Kasumi-1 (cell line): ENCODE results near the gene ARGLU1.

Experiments
- DNase-seq, 2 experiments: peaks; one replicate each; lab custom pipeline; 2025; lab: John Stamatoyannopoulos, UW

ARGLU1 gene

GRCh38 chr13:106524108-106524507 lies 43.8 kb downstream of the ARGLU1 start:
- DNase-seq, result no peak

- DNase-seq, result no peak
These were observed 44.4 kb downstream of the ARGLU1 start for GRCh38 chr13:106523576-106523975.

- DNase-seq, result no peak
These were observed 44.9 kb downstream of the ARGLU1 start for GRCh38 chr13:106522898-106523525.

- no peak for DNase-seq
These were observed 45.7 kb downstream of the ARGLU1 start for GRCh38 chr13:106522112-106522705.

- DNase-seq, result no peak
These were observed 46.7 kb downstream of the ARGLU1 start for GRCh38 chr13:106521095-106521799.

GRCh38 chr13:106520251-106521054 lies 47.5 kb downstream of the ARGLU1 start:
- DNase-seq, result peak; percentile 37 to 38

GRCh38 chr13:106518512-106518911 lies 49.4 kb downstream of the ARGLU1 start:
- no peak for DNase-seq

GRCh38 chr13:106517109-106517847 lies 50.7 kb downstream of the ARGLU1 start:
- no peak for DNase-seq

- DNase-seq, result no peak
These were observed 52.2 kb downstream of the ARGLU1 start for GRCh38 chr13:106515635-106516254.

GRCh38 chr13:106514928-106515634 lies 52.9 kb downstream of the ARGLU1 start:
- DNase-seq, result no peak

- DNase-seq, result no peak
These were observed 54.6 kb downstream of the ARGLU1 start for GRCh38 chr13:106513025-106513983.

GRCh38 chr13:106507560-106508274 lies 60.2 kb downstream of the ARGLU1 start:
- DNase-seq, result peak in 1 of 2 experiments; percentile 6

- no peak for DNase-seq
These were observed 61.7 kb downstream of the ARGLU1 start for GRCh38 chr13:106506286-106506685.

- DNase-seq, result no peak
These were observed 62.2 kb downstream of the ARGLU1 start for GRCh38 chr13:106505732-106506131.

GRCh38 chr13:106505295-106505694 lies 62.6 kb downstream of the ARGLU1 start:
- DNase-seq, result no peak

- DNase-seq, result no peak
These were observed 64.0 kb downstream of the ARGLU1 start for GRCh38 chr13:106503730-106504453.

GRCh38 chr13:106503272-106503671 lies 64.7 kb downstream of the ARGLU1 start:
- no peak for DNase-seq

- DNase-seq, result no peak
These were observed 67.5 kb downstream of the ARGLU1 start for GRCh38 chr13:106500445-106500844.
